Heart left ventricle (tissue), 13 donors: ENCODE data around the gene EID1.

Experiments used
- CTCF ChIP-seq, 12 donors: fragments of 200-600 bp; sonication (generic) in 4 of 12; IDR thresholded peaks; one replicate each; pipeline versions ENCODE4 v1.5.0 to v1.8.0; 2018 to 2022; ENCODE audit warnings: antibody characterized with exemption in 12 of 12, mild to moderate bottlenecking in 5 of 12
- POLR2A ChIP-seq, 2 donors: fragments of 450-650 bp; IDR thresholded peaks; one replicate each; pipeline ENCODE4 v1.6.1; 2017; ENCODE audit warnings: antibody characterized with exemption in 2 of 2, mild to moderate bottlenecking in 2 of 2, moderate library complexity in 2 of 2
- donor health status: ischemic (EF 13 %, LVEDD 7.1; RV severe dilation, severe dysfunction).
- donor health status: DM: no; HTN: yes; CAD: no.
- donor health status: DM: no; HTN: no; CAD: no.
- donor health status: ischemic (EF 25% LVEDD 6.9; RV normal size, moderate dysfunction).
- donor health status: ischemic (EF 25% LVEDD 5.7; RV mildly dilated, moderate dysfunction).
- donor health status: ischemic (EF 35%, LVEDD 5.7; RV mildly dilated, moderate dysfunction).
- donor health status: nonischemic (EF 11% LVEDD 7.7; RV severe dilation, severe dysfunction).
- donor health status: DM: yes; HTN: yes; CAD: no.
- donor health status: PGD.
- donor health status: ischemic (EF 29% LVEDD 5.4; RV normal size, mild dysfunction).
- donor health status: nonischemic (EF 23%, LVEDD 6.1; RV moderate dilation, normal function).

GRCh38 chr15:48850648-48851047 lies 27.3 kb upstream of the EID1 start:
- no peak for TF ChIP-seq CTCF (IDR thresholded peaks at IDR 0.05)
- no peak for TF ChIP-seq POLR2A (IDR thresholded peaks at IDR 0.05)
